DLD1 (cell line): ENCODE data around the gene ARSB.

Experiments
- in situ Hi-C: cut with HindIII; loops from 2 replicates; pipeline ENCODE4 v1.10.0; 2017; ENCODE audit warnings: low sequenced_read_pairs

ARSB gene

GRCh38 chr5:78985116-78985724 lies at the start of gene ARSB:
Gene ARSB, minus strand, starts transcription at chr5:78985310. Its CDS starts 62 bp downstream, at chr5:78985248.
- in situ Hi-C loops = no loop called here

GRCh38 chr5:79032782-79033181 lies 47.7 kb upstream of the ARSB start:
- in situ Hi-C loops = no loop called here

- in situ Hi-C loops = no loop called here
These were observed 47.1 kb upstream of the ARSB start for GRCh38 chr5:79032031-79032695.

- in situ Hi-C loops = no loop called here
These were observed 46.4 kb upstream of the ARSB start for GRCh38 chr5:79031485-79031867.

- in situ Hi-C loops = no loop called here
These were observed 45.8 kb upstream of the ARSB start for GRCh38 chr5:79030663-79031484.

- in situ Hi-C loops = no loop called here
These were observed 40.0 kb upstream of the ARSB start for GRCh38 chr5:79025054-79025472.

GRCh38 chr5:79023947-79024346 lies 38.8 kb upstream of the ARSB start:
- in situ Hi-C loops = loop anchor here (25.0 kb wide), 1 partner anchor 838 kb away; no protein-coding TSS in a partner anchor

- in situ Hi-C loops = loop anchor here (25.0 kb wide), 1 partner anchor 839 kb away; no protein-coding TSS in a partner anchor
These were observed 38.2 kb upstream of the ARSB start for GRCh38 chr5:79023348-79023747.

GRCh38 chr5:79022771-79023170 lies 37.7 kb upstream of the ARSB start:
- in situ Hi-C loops = loop anchor here (25.0 kb wide), 1 partner anchor 840 kb away; no protein-coding TSS in a partner anchor

GRCh38 chr5:79021753-79022152 lies 36.6 kb upstream of the ARSB start:
- in situ Hi-C loops = loop anchor here (25.0 kb wide), 1 partner anchor 841 kb away; no protein-coding TSS in a partner anchor

GRCh38 chr5:79020861-79021561 lies 35.9 kb upstream of the ARSB start:
- in situ Hi-C loops = loop anchor here (25.0 kb wide), 1 partner anchor 841 kb away; no protein-coding TSS in a partner anchor

GRCh38 chr5:79014631-79015030 lies 29.5 kb upstream of the ARSB start:
- in situ Hi-C loops = loop anchor here (25.0 kb wide), 1 partner anchor 848 kb away; no protein-coding TSS in a partner anchor

GRCh38 chr5:79011869-79012268 lies 26.8 kb upstream of the ARSB start:
- in situ Hi-C loops = loop anchor here (25.0 kb wide), 1 partner anchor 850 kb away; no protein-coding TSS in a partner anchor

GRCh38 chr5:79011219-79011836 lies 26.2 kb upstream of the ARSB start:
- in situ Hi-C loops = loop anchor here (25.0 kb wide), 1 partner anchor 851 kb away; no protein-coding TSS in a partner anchor

- in situ Hi-C loops = loop anchor here (25.0 kb wide), 1 partner anchor 854 kb away; no protein-coding TSS in a partner anchor
These were observed 23.3 kb upstream of the ARSB start for GRCh38 chr5:79008362-79008761.

- in situ Hi-C loops = loop anchor here (25.0 kb wide), 1 partner anchor 854 kb away; no protein-coding TSS in a partner anchor
These were observed 22.8 kb upstream of the ARSB start for GRCh38 chr5:79007872-79008271.

GRCh38 chr5:79005936-79006631 lies 21.0 kb upstream of the ARSB start:
- in situ Hi-C loops = loop anchor here (25.0 kb wide), 1 partner anchor 856 kb away; no protein-coding TSS in a partner anchor

GRCh38 chr5:79005151-79005550 lies 20.0 kb upstream of the ARSB start:
- in situ Hi-C loops = loop anchor here (25.0 kb wide), 1 partner anchor 857 kb away; no protein-coding TSS in a partner anchor

GRCh38 chr5:79002374-79002773 lies 17.3 kb upstream of the ARSB start:
- in situ Hi-C loops = loop anchor here (25.0 kb wide), 1 partner anchor 860 kb away; no protein-coding TSS in a partner anchor
